Ishikawa (cell line): ENCODE data around the gene FAM234B.

Experiments
- CEBPB ChIP-seq: IDR thresholded peaks from 2 replicates; pipeline ENCODE4 v1.6.1; 2012
- CREB1 ChIP-seq: IDR thresholded peaks from 2 replicates; pipeline ENCODE4 v1.6.1; 2012; ENCODE audit warnings: low read depth
- EGR1 ChIP-seq: IDR thresholded peaks from 2 replicates; pipeline ENCODE4 v1.6.1; 2012
- EP300 ChIP-seq: IDR thresholded peaks from 2 replicates; pipeline ENCODE4 v1.6.1; 2012; ENCODE audit warnings: borderline replicate concordance
- FOXM1 ChIP-seq: IDR thresholded peaks from 2 replicates; pipeline ENCODE4 v1.6.1; 2012; ENCODE audit warnings: low read depth, borderline replicate concordance
- NFIC ChIP-seq: IDR thresholded peaks from 2 replicates; pipeline ENCODE4 v1.6.1; 2012
- RAD21 ChIP-seq: IDR thresholded peaks from 2 replicates; pipeline ENCODE4 v1.6.1; 2012; ENCODE audit warnings: low read depth
- REST ChIP-seq: IDR thresholded peaks from 2 replicates; pipeline ENCODE4 v1.6.1; 2012; ENCODE audit warnings: low read depth, mild to moderate bottlenecking
- TAF1 ChIP-seq: IDR thresholded peaks from 2 replicates; pipeline ENCODE4 v1.6.1; 2012; ENCODE audit warnings: low read depth, mild to moderate bottlenecking
- TCF12 ChIP-seq: IDR thresholded peaks from 2 replicates; pipeline ENCODE4 v1.6.1; 2012; ENCODE audit warnings: low read depth
- TEAD4 ChIP-seq: IDR thresholded peaks from 2 replicates; pipeline ENCODE4 v1.6.1; 2012
- YY1 ChIP-seq: IDR thresholded peaks from 2 replicates; pipeline ENCODE4 v1.6.1; 2012; ENCODE audit warnings: low read depth
- ZBTB7A ChIP-seq: IDR thresholded peaks from 2 replicates; pipeline ENCODE4 v1.6.1; 2012; ENCODE audit warnings: low read depth
- TF ChIP-seq, protein P1 (sequence below): IDR thresholded peaks from 2 replicates; pipeline ENCODE4 v1.6.1; 2012
- TF ChIP-seq, protein P2 (sequence below): IDR thresholded peaks from 2 replicates; pipeline ENCODE4 v1.6.1; 2012

FAM234B gene

GRCh38 chr12:13005649-13006048 is 38.5 kb upstream of the FAM234B start:
- TF ChIP-seq TAF1 (no peak), CREB1 (no peak), NFIC (no peak)
- TF ChIP-seq, protein P1, sequence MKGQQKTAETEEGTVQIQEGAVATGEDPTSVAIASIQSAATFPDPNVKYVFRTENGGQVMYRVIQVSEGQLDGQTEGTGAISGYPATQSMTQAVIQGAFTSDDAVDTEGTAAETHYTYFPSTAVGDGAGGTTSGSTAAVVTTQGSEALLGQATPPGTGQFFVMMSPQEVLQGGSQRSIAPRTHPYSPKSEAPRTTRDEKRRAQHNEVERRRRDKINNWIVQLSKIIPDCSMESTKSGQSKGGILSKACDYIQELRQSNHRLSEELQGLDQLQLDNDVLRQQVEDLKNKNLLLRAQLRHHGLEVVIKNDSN: no peak

DNA sequence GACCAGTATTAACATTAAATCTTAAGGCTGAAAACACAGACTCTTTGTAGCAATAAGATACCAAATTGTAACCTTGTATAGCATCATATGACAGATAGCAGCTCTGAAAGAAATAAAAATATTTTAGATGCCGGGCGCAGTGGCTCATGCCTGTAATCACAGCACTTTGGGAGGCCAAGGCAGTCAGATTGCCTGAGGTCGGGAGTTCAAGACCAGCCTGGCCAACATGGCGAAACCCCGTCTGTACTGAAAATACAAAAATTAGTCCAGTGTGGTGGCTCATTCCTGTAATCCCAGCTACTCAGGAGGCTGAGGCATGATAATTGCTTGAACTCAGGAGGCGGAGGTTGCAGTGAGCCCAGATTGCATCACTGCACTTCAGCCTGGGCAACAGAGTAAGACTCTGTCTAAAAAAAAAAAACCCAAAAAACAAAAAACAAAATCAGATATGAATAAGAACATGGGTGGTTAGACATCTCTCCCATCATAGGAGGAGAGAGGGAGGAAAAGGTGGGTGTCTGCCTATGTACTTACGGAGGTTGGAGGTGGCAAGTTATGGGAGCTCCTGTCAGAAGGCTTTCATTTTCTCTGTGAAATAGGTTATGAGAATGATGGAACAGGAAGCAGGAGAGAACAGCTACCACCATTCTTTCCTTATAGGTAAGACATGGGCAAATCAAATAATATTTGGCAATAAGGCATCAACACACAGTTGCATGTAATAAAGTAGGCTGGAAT is 36.5 kb upstream of the FAM234B start:
- no peak for TF ChIP-seq RAD21
- TF ChIP-seq CREB1: no peak
- TF ChIP-seq EP300: no peak
- no peak for TF ChIP-seq TEAD4
- no peak for TF ChIP-seq TCF12
- TF ChIP-seq, protein P1: no peak
- no peak for TF ChIP-seq YY1
- no peak for TF ChIP-seq CEBPB
- TF ChIP-seq ZBTB7A: no peak
- no peak for TF ChIP-seq TAF1

DNA sequence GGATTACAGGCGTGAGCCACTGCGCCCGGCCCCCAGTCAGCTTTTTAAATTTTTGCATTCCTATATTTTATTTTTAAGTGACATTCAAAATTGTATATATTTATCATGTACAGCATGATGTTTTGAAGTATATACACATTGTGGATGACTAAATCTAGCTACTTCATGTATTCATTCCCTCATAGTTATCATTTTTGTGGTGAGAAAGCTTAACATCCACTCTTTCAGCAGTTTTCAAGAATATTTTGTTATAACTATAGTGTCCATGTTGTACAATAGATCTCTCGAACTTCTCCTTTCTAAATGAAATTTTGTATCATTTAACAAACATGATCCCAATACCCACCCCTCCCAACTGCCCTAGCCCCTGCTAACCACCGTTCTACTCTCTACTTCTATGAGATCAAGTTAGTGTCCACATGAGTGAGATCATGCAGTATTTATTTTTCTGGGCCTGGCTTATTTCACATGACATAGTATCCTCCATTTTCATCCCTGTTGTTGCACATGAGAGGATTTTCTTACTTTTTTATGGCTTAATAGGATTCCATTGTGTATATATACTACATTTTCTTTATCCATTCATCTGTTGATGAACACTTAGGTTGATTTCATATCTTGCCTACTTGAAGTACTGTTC is 35.3 kb upstream of the FAM234B start:
- TF ChIP-seq CREB1 (no peak), EGR1 (no peak)
- TF ChIP-seq, protein P1: no peak

GRCh38 chr12:13011098-13011497 is 33.1 kb upstream of the FAM234B start:
- TF ChIP-seq RAD21 (no peak), CEBPB (no peak), EGR1 (no peak), YY1 (no peak), ZBTB7A (no peak), EP300 (no peak), TEAD4 (no peak), REST (no peak), FOXM1 (no peak), CREB1 (no peak), TAF1 (no peak), NFIC (no peak), TCF12 (no peak)
- TF ChIP-seq, protein P1: no peak
- TF ChIP-seq, protein P2, sequence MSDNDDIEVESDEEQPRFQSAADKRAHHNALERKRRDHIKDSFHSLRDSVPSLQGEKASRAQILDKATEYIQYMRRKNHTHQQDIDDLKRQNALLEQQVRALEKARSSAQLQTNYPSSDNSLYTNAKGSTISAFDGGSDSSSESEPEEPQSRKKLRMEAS: no peak

GRCh38 chr12:13022851-13023271 is 21.3 kb upstream of the FAM234B start:
- TF ChIP-seq EGR1 (no peak), TAF1 (no peak)

- TF ChIP-seq, protein P2: no peak
- peak; percentile 82 for TF ChIP-seq RAD21
Measured at GRCh38 chr12:13023811-13024530, 20.2 kb upstream of the FAM234B start.

GRCh38 chr12:13024531-13024916 is 19.7 kb upstream of the FAM234B start:
- TF ChIP-seq ZBTB7A (no peak), REST (no peak), FOXM1 (no peak), TCF12 (no peak), EGR1 (no peak), CEBPB (no peak), EP300 (no peak), YY1 (no peak), RAD21 (no peak), CREB1 (no peak), TEAD4 (no peak), TAF1 (no peak), NFIC (no peak)
- TF ChIP-seq, protein P1: no peak
- TF ChIP-seq, protein P2: no peak
